Stimulated activated CD8-positive, alpha-beta memory T cell treated with anti-CD3 and anti-CD28 coated beads, Interleukin-7, amount 100 ng/mL, for 48 hours (primary cell): ENCODE results near the gene ENO2.

Experiments
- DNase-seq, 2 donors: peaks; one replicate each; pipeline ENCODE4 v3.0.0-alpha.2; 2020; ENCODE audit warnings: low read depth in 1 of 2; ENCODE audit errors: extremely low read depth in 1 of 2

Gene ENO2

GRCh38 chr12:6959058-6959804 is 44.9 kb downstream of the ENO2 start:
- no peak for DNase-seq

DNA sequence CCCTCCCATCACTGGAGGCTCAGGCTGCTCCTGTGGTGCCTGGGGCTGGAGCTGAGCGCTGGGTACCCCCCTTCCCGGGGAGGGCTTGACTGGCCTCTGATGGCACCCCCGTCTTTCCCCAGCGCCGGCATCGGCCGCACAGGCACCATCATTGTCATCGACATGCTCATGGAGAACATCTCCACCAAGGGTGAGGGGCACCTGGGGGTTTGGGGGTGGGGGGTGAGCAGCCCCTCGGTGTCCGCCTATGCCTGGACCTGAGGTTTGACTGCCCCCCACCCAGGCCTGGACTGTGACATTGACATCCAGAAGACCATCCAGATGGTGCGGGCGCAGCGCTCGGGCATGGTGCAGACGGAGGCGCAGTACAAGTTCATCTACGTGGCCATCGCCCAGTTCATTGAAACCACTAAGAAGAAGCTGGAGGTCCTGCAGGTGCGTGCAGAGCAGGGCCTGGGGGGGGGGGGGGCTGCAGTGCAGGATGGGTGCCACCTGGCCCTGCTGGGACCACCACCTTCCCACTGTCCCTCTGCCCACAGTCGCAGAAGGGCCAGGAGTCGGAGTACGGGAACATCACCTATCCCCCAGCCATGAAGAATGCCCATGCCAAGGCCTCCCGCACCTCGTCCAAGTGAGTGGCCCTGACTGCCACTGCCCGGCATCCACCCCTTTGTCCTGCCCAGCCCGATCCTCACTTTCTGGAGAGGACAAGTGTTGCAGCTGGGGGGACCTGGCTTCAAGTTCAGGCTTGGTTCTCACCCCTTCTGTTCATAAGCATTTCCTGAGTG is 45.6 kb downstream of the ENO2 start:
- no peak for DNase-seq

GRCh38 chr12:6960593-6961277 is 46.4 kb downstream of the ENO2 start:
- no peak for DNase-seq

GRCh38 chr12:6961278-6961694 is 46.9 kb downstream of the ENO2 start:
- DNase-seq, result peak; percentile 89 to 94

DNA sequence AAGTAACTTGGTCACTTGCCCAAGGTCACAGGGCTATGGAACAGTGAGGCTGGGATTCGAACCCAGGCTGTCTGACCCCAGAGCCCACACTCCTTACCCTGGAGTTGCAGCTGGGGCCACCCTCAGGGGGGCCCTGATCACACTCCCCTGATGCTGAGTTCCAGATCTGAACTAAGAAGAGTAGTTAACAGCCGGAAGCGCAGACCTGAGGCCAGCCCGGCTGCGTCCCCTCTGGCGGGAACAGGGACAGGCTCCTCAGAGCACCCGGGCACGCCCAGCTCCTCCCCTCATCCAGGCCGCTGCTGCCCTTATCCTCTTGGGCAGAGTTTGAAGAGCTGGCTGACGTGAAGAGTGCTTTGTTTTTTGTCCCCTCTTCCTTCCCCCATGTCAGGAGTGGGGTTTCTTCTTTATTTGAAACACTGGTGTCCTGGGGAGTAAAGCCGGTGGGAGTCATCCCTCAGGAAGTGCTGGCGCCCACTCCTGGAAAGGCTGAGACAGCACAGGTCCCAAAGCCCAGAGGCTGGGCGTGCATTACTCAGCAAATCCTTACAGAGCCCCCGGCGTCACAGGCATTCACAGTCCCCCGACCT is 47.4 kb downstream of the ENO2 start:
- DNase-seq, result no peak

DNA sequence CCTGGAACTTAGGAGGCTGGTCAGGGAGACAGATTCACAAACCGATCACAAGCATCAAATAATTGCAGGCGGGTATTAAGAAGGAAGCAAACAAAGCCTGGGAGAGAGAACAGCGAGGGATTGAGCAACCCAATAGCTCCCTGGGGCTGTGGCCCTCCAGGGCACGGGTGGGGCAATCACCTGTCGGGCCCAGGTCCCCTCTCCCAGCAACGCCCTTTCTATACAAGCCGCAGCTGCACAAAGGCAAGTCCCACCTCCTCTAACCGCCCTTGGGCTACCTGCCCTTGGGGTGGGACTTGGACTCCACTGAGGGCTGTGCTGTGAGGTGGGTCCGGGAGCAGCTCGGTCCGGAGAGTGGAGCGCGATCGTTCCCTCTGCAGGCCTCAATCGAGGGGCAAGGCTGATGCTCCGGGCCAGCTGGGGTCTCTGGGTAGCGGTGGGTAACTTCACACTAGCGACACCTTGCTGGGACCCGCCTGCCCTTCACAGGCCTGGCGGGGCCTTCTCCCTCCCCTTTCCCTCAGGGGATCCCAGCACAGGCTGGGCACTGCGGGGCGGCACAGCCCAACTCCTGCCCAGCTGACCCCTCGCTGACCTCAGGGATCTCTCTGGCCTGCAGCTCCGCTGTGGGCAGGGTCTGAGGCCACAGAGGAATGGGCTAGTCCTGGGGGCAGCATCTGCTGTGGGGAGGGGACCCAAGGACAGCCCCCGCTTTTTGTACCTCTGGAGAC is 48.1 kb downstream of the ENO2 start:
- no peak for DNase-seq

DNA sequence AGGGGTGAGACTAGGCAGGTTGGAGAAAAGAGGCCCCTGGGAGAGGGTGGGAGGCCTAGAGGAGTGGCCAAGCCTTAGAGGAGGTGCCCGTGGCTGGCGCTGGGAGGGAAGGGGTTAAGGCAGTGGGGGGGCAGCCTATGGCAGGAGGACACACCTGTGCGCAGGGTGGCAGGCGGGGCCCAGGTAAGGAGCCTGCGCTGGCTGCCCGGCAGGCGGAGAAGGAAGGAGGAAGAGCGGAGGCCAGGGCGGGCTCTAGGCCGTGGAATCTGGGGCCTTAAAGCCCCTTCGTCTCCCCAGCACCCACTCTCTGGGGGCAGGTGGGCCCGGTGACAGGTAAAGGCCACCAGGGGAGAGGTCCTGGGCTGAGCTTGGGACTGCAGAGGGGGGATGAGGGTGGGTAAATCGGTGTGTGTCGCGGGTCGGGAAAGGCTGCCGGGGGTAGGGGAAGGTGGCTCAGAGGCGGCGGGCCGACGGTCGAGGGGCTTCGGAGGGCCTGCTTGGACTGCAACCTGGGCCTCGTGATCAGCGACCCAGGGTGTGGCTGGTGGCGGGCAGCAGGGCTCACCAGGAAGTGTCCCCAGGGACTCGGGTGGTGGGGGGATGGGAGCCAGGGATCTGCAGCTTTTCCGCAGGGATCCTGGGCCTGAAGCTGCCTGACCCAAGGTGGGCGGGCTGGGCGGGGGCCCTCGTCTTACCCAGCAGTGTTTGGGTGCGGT is 48.8 kb downstream of the ENO2 start:
- no peak for DNase-seq

- DNase-seq, result no peak
These were observed 49.5 kb downstream of the ENO2 start for GRCh38 chr12:6963791-6964413.

DNA sequence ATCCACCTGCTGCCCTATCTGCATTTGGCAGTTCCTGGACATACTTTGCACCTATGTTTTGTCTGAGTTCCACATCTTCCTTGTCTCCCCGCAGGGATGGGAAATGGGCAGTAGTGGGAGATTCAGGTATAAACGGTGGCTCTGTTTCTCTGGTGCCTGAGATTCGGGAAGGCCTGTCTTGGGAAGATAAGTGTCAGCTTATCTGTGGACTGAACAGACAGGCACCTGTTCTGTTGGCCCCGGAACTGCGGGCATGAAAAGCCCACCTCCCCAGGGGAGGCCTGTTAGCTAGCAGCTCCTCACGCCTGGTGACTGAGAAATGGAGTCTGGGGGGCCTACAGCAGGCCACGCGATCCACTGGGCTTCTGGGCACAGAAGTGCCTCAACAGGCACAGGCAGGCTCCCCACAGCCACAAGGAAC is 50.2 kb downstream of the ENO2 start:
- DNase-seq, result no peak

GRCh38 chr12:6965026-6965661 is 50.8 kb downstream of the ENO2 start:
- DNase-seq, result peak in 1 of 2 donors; percentile 73

DNA sequence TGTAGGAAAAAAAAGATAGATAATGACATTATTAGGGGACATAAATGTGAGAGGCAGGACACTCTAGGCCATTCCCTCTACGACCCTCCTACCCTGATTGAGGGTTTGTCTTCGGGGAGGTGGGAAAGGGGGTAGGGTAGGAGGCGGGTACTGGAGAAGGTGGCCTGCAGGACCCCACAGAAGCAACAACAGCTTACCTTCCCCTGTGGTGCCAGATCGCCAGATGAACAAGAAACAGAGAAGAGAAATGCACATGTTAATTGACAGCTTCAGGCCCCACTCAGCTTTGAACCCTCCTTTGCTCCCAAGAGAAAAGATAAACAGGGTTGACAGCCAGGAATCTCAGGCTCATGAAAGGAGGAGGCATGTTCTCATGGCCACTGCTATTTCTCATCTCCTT is 51.3 kb downstream of the ENO2 start:
- DNase-seq, result no peak

DNA sequence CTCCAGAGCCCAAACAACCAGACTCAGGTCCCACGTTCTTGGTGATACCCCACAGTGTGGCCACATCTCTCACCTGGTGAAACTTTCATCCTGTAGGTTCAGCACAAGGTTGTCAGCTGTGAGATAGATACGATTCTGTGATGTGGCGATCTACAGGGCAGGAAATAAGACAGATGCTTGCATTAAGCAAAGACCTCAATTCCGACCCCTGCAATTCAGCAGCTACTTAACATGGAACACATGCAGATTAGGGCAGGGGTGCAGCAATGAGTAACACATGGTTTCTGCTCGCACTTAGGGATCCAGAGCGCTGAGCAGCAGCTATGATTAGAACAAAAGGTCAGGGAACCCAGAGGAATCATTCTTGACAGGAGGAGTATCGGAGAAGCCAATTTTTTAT is 52.0 kb downstream of the ENO2 start:
- DNase-seq, result no peak

DNA sequence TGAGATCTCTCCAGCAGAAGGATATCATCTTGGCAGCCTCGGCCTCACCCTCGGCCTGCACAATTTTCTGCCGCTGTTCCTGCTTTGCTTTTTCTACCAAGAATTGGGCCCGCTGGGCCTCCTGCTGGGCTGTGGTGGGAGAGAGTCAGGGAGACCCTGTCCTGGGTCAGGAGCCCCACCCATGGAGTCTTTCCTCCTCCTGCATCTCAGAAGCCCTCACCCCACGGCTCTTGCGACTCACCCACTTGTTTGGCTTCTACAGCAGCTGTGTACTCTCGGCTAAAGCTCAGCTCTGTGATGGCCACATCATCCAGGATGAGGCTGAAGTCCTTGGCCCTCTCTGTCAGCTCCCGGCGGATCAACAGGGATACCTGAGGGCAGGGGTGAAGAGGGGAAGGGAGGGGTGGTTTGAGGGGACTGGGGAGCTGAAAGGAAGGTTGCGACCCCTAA is 53.3 kb downstream of the ENO2 start:
- DNase-seq, result no peak

DNA sequence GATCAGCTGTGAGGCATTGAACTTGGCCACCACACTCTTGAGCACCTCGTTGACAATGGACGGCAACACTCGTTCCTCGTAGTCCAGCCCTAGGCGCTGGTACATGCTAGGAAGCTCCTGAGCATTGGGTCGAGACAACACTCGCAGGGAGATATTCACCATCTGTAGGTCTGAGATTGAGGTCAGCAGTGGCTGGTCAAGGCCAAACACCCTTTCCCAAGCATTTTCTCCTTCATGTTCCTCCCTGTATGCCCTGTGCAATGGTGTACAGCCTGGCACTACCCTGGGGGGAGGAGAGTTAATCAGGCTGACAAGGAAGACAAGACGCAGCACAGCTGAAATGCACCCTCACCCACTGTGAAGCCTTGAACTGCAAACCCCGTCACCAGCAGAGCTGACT is 54.0 kb downstream of the ENO2 start:
- DNase-seq, result no peak

- DNase-seq, result no peak
These were observed 55.7 kb downstream of the ENO2 start for GRCh38 chr12:6970096-6970527.
